GM18498 (cell line): ENCODE results near the gene CES3.
"Not testable (repeated sequence)": the region's sequence is repeated elsewhere in the genome, so short reads cannot be mapped to it uniquely, and the experiment has no call there.

Experiments
- ATAC-seq: cut with Tn5 transposase; IDR thresholded peaks from one replicate; pipeline ENCODE4 v1.9.1; 2021; ENCODE audit warnings: mild to moderate bottlenecking, moderate library complexity; ENCODE audit not compliant: unreplicated experiment

Gene CES3

GRCh38 chr16:66964049-66964448 is 3.0 kb downstream of the CES3 start:
- ATAC-seq, result no peak

GRCh38 chr16:66968847-66969246 is 7.8 kb downstream of the CES3 start:
- no peak for ATAC-seq

- no peak for ATAC-seq
Observed at GRCh38 chr16:66970775-66971720, 10.0 kb downstream of the CES3 start.

GRCh38 chr16:66972983-66973382 is 11.9 kb downstream of the CES3 start:
- ATAC-seq, result no peak

GRCh38 chr16:66973716-66974115 is 12.7 kb downstream of the CES3 start:
- ATAC-seq, result no peak

- not testable (repeated sequence) for ATAC-seq
Observed at GRCh38 chr16:66974156-66974931, 13.3 kb downstream of the CES3 start.

- not testable (repeated sequence) for ATAC-seq
Observed at GRCh38 chr16:66974932-66975246, 13.8 kb downstream of the CES3 start.

- ATAC-seq, result no peak
Observed at GRCh38 chr16:66975302-66975893, 14.3 kb downstream of the CES3 start.

GRCh38 chr16:66976746-66977145 is 15.7 kb downstream of the CES3 start:
- no peak for ATAC-seq

GRCh38 chr16:66977341-66978113 is 16.5 kb downstream of the CES3 start:
- no peak for ATAC-seq

- ATAC-seq, result no peak
Observed at GRCh38 chr16:66979011-66979717, 18.1 kb downstream of the CES3 start.

- ATAC-seq, result no peak
Observed at GRCh38 chr16:66983033-66983432, 22.0 kb downstream of the CES3 start.

GRCh38 chr16:66984892-66985311 is 23.8 kb downstream of the CES3 start:
- no peak for ATAC-seq

- ATAC-seq, result no peak
Observed at GRCh38 chr16:66986559-66986958, 25.5 kb downstream of the CES3 start.

- ATAC-seq, result no peak
Observed at GRCh38 chr16:66988197-66988788, 27.2 kb downstream of the CES3 start, which contains the start of gene CES4A. TSS of gene CES4A (plus strand) at chr16:66988589. CDS start at chr16:66988773, 184 bp downstream.

GRCh38 chr16:66991545-66992077 is 30.5 kb downstream of the CES3 start:
- ATAC-seq, result no peak

GRCh38 chr16:66993558-66993957 is 32.5 kb downstream of the CES3 start:
- ATAC-seq, result not testable (repeated sequence)

GRCh38 chr16:66996324-66996982 is 35.4 kb downstream of the CES3 start:
- no peak for ATAC-seq

GRCh38 chr16:66996983-66997358 is 35.9 kb downstream of the CES3 start:
- no peak for ATAC-seq
